Left ventricle myocardium superior (tissue), 1 donor: ENCODE results near the gene INPP5B. TPM values are rescaled to one million over a fixed set of nuclear protein-coding genes. Genes with fewer than 3 reads are reported as not detected.
"Not testable (repeated sequence)": the region's sequence is repeated elsewhere in the genome, so short reads cannot be mapped to it uniquely, and the experiment has no call there.

ENCODE experiments used
- ATAC-seq: fragments of 200-7000 bp; cut with Tn5 transposase; one replicate; pipeline ENCODE4 v1.9.1; 2020; ENCODE audit warnings: mild to moderate bottlenecking, moderate library complexity
- DNase-seq: peaks from one replicate; pipeline ENCODE4 v3.0.0-alpha.2; 2020
- intact Hi-C: fragments of 100-400 bp; cut with micrococcal nuclease; formaldehyde crosslinking; loops from one replicate; pipeline ENCODE4 v1.11.0; 2022
- long read RNA-seq: library from polyadenylated mRNA; unstranded; transcript quantifications from one replicate; pipeline ENCODE4 v2.0.0, GENCODE V29; 2021
- total RNA-seq: library from RNA; stranded (reverse); fragmentation: NEBNext Ultra II Directional; extraction: Animal tissue kit (Norgen Biotek cat#: 25700); gene quantifications from one replicate; pipeline ENCODE4 v1.2.1, GENCODE V29; 2021
- donor health status: DM: no; HTN: yes; CAD: no; lungs with severe emphysema.

INPP5B gene
- 12.0 TPM for total RNA-seq
- long read RNA-seq, partial matches to known transcripts, result 0 of 5 reads
- long read RNA-seq, other reads (novel, unspliced or antisense), result 4 of 5 reads

- DNase-seq, result peak; percentile 92
- intact Hi-C loops, result no loop called here
- peak; percentile 98 for ATAC-seq
Measured at GRCh38 chr1:37946703-37947360, at the start of gene INPP5B. TSS of gene INPP5B (minus strand) at chr1:37947053. CDS start at chr1:37946308, 745 bp downstream.

- intact Hi-C loops, result no loop called here
- DNase-seq (peak; percentile 91), ATAC-seq (peak; percentile 69)
Measured at GRCh38 chr1:37995751-37996345, 49.0 kb upstream of the INPP5B start.

GRCh38 chr1:37994886-37995566 lies 48.2 kb upstream of the INPP5B start:
- intact Hi-C loops, result no loop called here
- no peak for DNase-seq
- ATAC-seq, result no peak

- intact Hi-C loops, result no loop called here
- DNase-seq, result peak; percentile 48
Measured at GRCh38 chr1:37989361-37989930, 42.6 kb upstream of the INPP5B start.

GRCh38 chr1:37987679-37988078 lies 40.8 kb upstream of the INPP5B start:
- DNase-seq (no peak), ATAC-seq (no peak)
- intact Hi-C loops, result no loop called here

More at GRCh38 chr1:37989361-37989930, 42.6 kb upstream of the INPP5B start:
- peak; percentile 40 for ATAC-seq

GRCh38 chr1:37983546-37983945 lies 36.7 kb upstream of the INPP5B start:
- no peak for DNase-seq
- intact Hi-C loops, result no loop called here
- no peak for ATAC-seq

GRCh38 chr1:37978541-37978940 lies 31.7 kb upstream of the INPP5B start:
- ATAC-seq (no peak), DNase-seq (no peak)
- intact Hi-C loops, result no loop called here

- ATAC-seq, result peak; percentile 42
- intact Hi-C loops, DNase-seq: not testable (repeated sequence)
Measured at GRCh38 chr1:37975083-37975482, 28.2 kb upstream of the INPP5B start.

GRCh38 chr1:37974567-37974966 lies 27.7 kb upstream of the INPP5B start:
- ATAC-seq (no peak), DNase-seq (no peak)
- intact Hi-C loops, result no loop called here

- DNase-seq, intact Hi-C loops, ATAC-seq: not testable (repeated sequence)
Measured at GRCh38 chr1:37973684-37974083, 26.8 kb upstream of the INPP5B start.

- intact Hi-C loops, result loop anchor here (10.0 kb wide), 1 partner anchor 80 kb away; no protein-coding TSS in a partner anchor
- ATAC-seq (no peak), DNase-seq (no peak)
Measured at GRCh38 chr1:37965301-37965700, 18.4 kb upstream of the INPP5B start.

- ATAC-seq, DNase-seq: not testable (repeated sequence)
- intact Hi-C loops, result loop anchor here (10.0 kb wide), 1 partner anchor 79 kb away; no protein-coding TSS in a partner anchor
Measured at GRCh38 chr1:37964106-37964505, 17.3 kb upstream of the INPP5B start.

GRCh38 chr1:37958690-37959089 lies 11.8 kb upstream of the INPP5B start:
- no peak for ATAC-seq
- no peak for DNase-seq
- intact Hi-C loops, result no loop called here

- DNase-seq, result no peak
- intact Hi-C loops, result no loop called here
- ATAC-seq, result no peak
Measured at GRCh38 chr1:37955685-37956084, 8.8 kb upstream of the INPP5B start.

GRCh38 chr1:37954316-37954971 lies 7.6 kb upstream of the INPP5B start:
- no peak for ATAC-seq
- no peak for DNase-seq
- intact Hi-C loops, result no loop called here

GRCh38 chr1:37952738-37953137 lies 5.9 kb upstream of the INPP5B start:
- no peak for DNase-seq
- intact Hi-C loops, result no loop called here
- no peak for ATAC-seq

GRCh38 chr1:37951783-37952624 lies 5.2 kb upstream of the INPP5B start:
- ATAC-seq, result no peak
- intact Hi-C loops, result no loop called here
- DNase-seq, result no peak

GRCh38 chr1:37951041-37951782 lies 4.4 kb upstream of the INPP5B start:
- intact Hi-C loops, result no loop called here
- DNase-seq (no peak), ATAC-seq (no peak)
